OCI-LY1 (cell line): ENCODE measurements around the gene CDH13.

Experiments used
- H2AFZ ChIP-seq: fragments of 200-600 bp; sonication (generic), shearing (Covaris generic); 2 replicates; pipeline ENCODE4 v1.6.0; 2014; ENCODE audit warnings: antibody characterized with exemption, mild to moderate bottlenecking, low read length
- H3F3A ChIP-seq: fragments of 200-600 bp; sonication (generic), shearing (Covaris generic); 2 replicates; pipeline ENCODE4 v1.6.0; 2014; ENCODE audit warnings: mild to moderate bottlenecking, antibody characterized with exemption, low read length, moderate library complexity; ENCODE audit not compliant: insufficient read depth
- H3K27ac ChIP-seq: fragments of 200-600 bp; sonication (generic); 2 replicates; pipeline ENCODE4 v1.5.1; 2014; ENCODE audit warnings: low read length, mixed run types, mild to moderate bottlenecking, low read depth; ENCODE audit not compliant: poor library complexity, severe bottlenecking
- H3K27me3 ChIP-seq: fragments of 200-600 bp; sonication (generic); 2 replicates; pipeline ENCODE4 v1.6.0; 2014; ENCODE audit warnings: antibody characterized with exemption, mild to moderate bottlenecking, low read length, moderate library complexity; ENCODE audit not compliant: insufficient read depth
- H3K36me3 ChIP-seq: fragments of 200-600 bp; sonication (generic); 2 replicates; pipeline ENCODE4 v1.6.1; 2014; ENCODE audit warnings: mild to moderate bottlenecking, antibody characterized with exemption, low read length, moderate library complexity, mixed read lengths; ENCODE audit not compliant: insufficient read depth
- H3K4me1 ChIP-seq: fragments of 200-600 bp; sonication (generic); 2 replicates; pipeline ENCODE4 v1.5.1; 2014; ENCODE audit warnings: mild to moderate bottlenecking, low read length, moderate library complexity; ENCODE audit not compliant: insufficient read depth, severe bottlenecking
- H3K4me2 ChIP-seq: fragments of 200-600 bp; sonication (generic), shearing (Covaris generic); 2 replicates; pipeline ENCODE4 v1.6.1; 2014; ENCODE audit warnings: low read length
- H3K4me3 ChIP-seq: fragments of 200-600 bp; sonication (generic); 2 replicates; pipeline ENCODE4 v1.5.1; 2014; ENCODE audit warnings: low read length, low read depth, mild to moderate bottlenecking, mixed read lengths; ENCODE audit not compliant: poor library complexity, severe bottlenecking
- H3K79me2 ChIP-seq: fragments of 200-600 bp; shearing (Covaris generic); 2 replicates; pipeline ENCODE4 v1.6.1; 2016; ENCODE audit warnings: mixed run types, low read length, mixed read lengths; ENCODE audit not compliant: insufficient read depth
- H3K9ac ChIP-seq: fragments of 200-600 bp; sonication (generic), shearing (Covaris generic); 2 replicates; pipeline ENCODE4 v1.6.1; 2014; ENCODE audit warnings: mild to moderate bottlenecking, low read length, mixed read lengths
- H3K9me2 ChIP-seq: fragments of 200-600 bp; sonication (generic), shearing (Covaris generic); 2 replicates; pipeline ENCODE4 v1.6.1; 2014; ENCODE audit warnings: low read depth, mild to moderate bottlenecking, low read length, mixed read lengths
- H3K9me3 ChIP-seq: fragments of 200-600 bp; shearing (Covaris generic); 2 replicates; pipeline ENCODE4 v1.6.1; 2014; ENCODE audit warnings: low read length, mixed read lengths
- H4K20me1 ChIP-seq: fragments of 200-600 bp; sonication (generic), shearing (Covaris generic); 2 replicates; pipeline ENCODE4 v1.6.0; 2016; ENCODE audit warnings: mild to moderate bottlenecking, low read length; ENCODE audit not compliant: insufficient read depth
- CTCF ChIP-seq: fragments of 200-600 bp; sonication (generic), shearing (Covaris generic); IDR thresholded peaks from 2 replicates; pipeline ENCODE4 v1.5.1; 2017; ENCODE audit warnings: mild to moderate bottlenecking, antibody characterized with exemption, low read length, moderate library complexity, mixed read lengths
- EZH2 ChIP-seq: fragments of 200-600 bp; sonication (generic), shearing (Covaris generic); IDR thresholded peaks from 2 replicates; pipeline ENCODE4 v1.8.0; 2017; ENCODE audit warnings: borderline replicate concordance, mixed run types, mild to moderate bottlenecking, antibody characterized with exemption, low read length, moderate library complexity, mixed read lengths

The CDH13 gene

GRCh38 chr16:83158320-83158957, 531.7 kb downstream of the CDH13 start:
- Histone ChIP-seq H3K36me3 (no peaks in the 10 kb centered on the region), H3K9me3 (no peaks in the 10 kb centered on the region), H3K9ac (no peak overlapping the region), H3F3A (no peaks in the 10 kb centered on the region), H3K4me2 (no peak overlapping the region), H3K4me1 (no peaks in the 10 kb centered on the region), H3K9me2 (no peaks in the 10 kb centered on the region), H3K4me3 (no peak overlapping the region), H3K79me2 (no peaks in the 10 kb centered on the region), H3K27me3 (no peaks in the 10 kb centered on the region), H3K27ac (no peak overlapping the region), H2AFZ (no peak overlapping the region), H4K20me1 (no peaks in the 10 kb centered on the region)
- TF ChIP-seq EZH2 (no peak), CTCF (no peak)

DNA sequence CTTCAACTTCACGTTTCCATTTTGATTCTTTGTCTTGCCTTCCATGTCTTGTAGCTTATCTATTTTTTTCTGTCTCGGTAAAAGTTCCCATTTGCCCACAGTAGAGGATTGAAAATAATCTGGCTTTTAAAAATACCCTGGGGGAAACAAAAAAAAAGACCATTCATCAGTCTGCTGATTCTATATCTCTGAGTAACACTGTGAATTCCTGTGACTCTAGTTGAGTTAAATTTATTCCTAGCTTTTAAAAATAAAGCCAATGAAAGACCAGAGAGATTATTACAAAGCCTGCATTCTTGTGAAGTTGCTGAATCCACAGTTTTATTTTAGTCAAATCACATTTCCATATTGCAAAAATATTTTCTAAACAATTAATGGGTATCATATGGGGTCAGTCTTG, 532.3 kb downstream of the CDH13 start:
- H3K27ac ChIP-seq = no peak overlapping the region
- no peak overlapping the region for H3K4me2 ChIP-seq
- H4K20me1 ChIP-seq = no peaks in the 10 kb centered on the region
- no peaks in the 10 kb centered on the region for H3K36me3 ChIP-seq
- no peaks in the 10 kb centered on the region for H3F3A ChIP-seq
- no peak overlapping the region for H3K9ac ChIP-seq
- H3K4me1 ChIP-seq = no peaks in the 10 kb centered on the region
- H3K27me3 ChIP-seq = no peaks in the 10 kb centered on the region
- no peak overlapping the region for H3K4me3 ChIP-seq
- no peaks in the 10 kb centered on the region for H3K9me2 ChIP-seq
- H2AFZ ChIP-seq = no peak overlapping the region
- no peaks in the 10 kb centered on the region for H3K79me2 ChIP-seq
- no peaks in the 10 kb centered on the region for H3K9me3 ChIP-seq
- TF ChIP-seq EZH2 (no peak), CTCF (no peak)

GRCh38 chr16:83160287-83161020, 533.7 kb downstream of the CDH13 start:
- Histone ChIP-seq H4K20me1 (no peaks in the 10 kb centered on the region), H2AFZ (no peak overlapping the region), H3K27ac (no peak overlapping the region), H3K4me2 (no peak overlapping the region), H3F3A (no peaks in the 10 kb centered on the region), H3K36me3 (no peaks in the 10 kb centered on the region), H3K4me1 (no peaks in the 10 kb centered on the region), H3K79me2 (no peaks in the 10 kb centered on the region), H3K9ac (no peak overlapping the region), H3K9me3 (no peaks in the 10 kb centered on the region), H3K9me2 (no peaks in the 10 kb centered on the region), H3K4me3 (no peak overlapping the region), H3K27me3 (no peaks in the 10 kb centered on the region)
- TF ChIP-seq CTCF (no peak), EZH2 (no peak)
